Mammary epithelial cell (primary cell): ENCODE data around the gene FBXL20.

Source experiments
- EZH2 ChIP-seq: IDR thresholded peaks from 2 replicates; pipeline ENCODE4 v1.6.1; 2012; ENCODE audit warnings: low read length, inconsistent platforms, borderline replicate concordance
- TF ChIP-seq, protein P1 (sequence below), 2 donors: IDR thresholded peaks in 1 of 2; conservative IDR thresholded peaks in 1 of 2; 2 replicates each; pipeline ENCODE4 v1.5.1; 2011 to 2012; ENCODE audit warnings: inconsistent platforms in 2 of 2, low read length in 2 of 2, mild to moderate bottlenecking in 2 of 2, control low read depth in 1 of 2, low read depth in 1 of 2; ENCODE audit not compliant: insufficient read depth in 1 of 2; ENCODE audit errors: extremely low read depth in 1 of 2

DNA sequence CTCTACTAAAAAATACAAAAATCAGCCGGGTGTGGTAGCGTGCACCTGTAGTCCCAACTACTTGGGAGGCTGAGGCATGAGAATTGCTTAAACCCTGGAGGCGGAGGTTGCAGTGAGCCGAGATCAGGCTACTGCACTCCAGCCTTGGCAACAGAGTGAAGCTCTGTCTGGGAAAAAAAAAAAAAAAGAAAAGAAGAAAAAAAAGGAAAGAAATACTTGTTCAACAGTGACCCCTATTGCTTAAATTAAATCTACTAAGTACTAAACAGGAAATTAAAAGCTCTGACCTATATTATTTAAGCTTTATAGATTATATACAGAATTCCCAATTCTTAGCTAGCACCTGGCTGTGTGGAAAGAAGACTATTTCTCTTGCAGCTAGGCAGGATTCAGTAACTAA is 48.9 kb downstream of the FBXL20 start:
- TF ChIP-seq, protein P1, sequence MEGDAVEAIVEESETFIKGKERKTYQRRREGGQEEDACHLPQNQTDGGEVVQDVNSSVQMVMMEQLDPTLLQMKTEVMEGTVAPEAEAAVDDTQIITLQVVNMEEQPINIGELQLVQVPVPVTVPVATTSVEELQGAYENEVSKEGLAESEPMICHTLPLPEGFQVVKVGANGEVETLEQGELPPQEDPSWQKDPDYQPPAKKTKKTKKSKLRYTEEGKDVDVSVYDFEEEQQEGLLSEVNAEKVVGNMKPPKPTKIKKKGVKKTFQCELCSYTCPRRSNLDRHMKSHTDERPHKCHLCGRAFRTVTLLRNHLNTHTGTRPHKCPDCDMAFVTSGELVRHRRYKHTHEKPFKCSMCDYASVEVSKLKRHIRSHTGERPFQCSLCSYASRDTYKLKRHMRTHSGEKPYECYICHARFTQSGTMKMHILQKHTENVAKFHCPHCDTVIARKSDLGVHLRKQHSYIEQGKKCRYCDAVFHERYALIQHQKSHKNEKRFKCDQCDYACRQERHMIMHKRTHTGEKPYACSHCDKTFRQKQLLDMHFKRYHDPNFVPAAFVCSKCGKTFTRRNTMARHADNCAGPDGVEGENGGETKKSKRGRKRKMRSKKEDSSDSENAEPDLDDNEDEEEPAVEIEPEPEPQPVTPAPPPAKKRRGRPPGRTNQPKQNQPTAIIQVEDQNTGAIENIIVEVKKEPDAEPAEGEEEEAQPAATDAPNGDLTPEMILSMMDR (conservative IDR thresholded peaks at IDR 0.05 in 1 of 2, IDR thresholded peaks at IDR 0.05 in 1 of 2; ENCODE audit: extremely low read depth in 1 of 2, insufficient read depth in 1 of 2, low read depth in 1 of 2, low read length in 2 of 2): no peak
- no peak for TF ChIP-seq EZH2
